HG03565 (cell line): Measurements from ENCODE around the gene ANKRD65.
"Not testable (repeated sequence)": the region's sequence is repeated elsewhere in the genome, so short reads cannot be mapped to it uniquely, and the experiment has no call there.

Source experiments
- ATAC-seq: cut with Tn5 transposase; IDR thresholded peaks from one replicate; pipeline ENCODE4 v1.9.1; 2021; ENCODE audit warnings: mild to moderate bottlenecking, moderate library complexity; ENCODE audit not compliant: unreplicated experiment

The ANKRD65 gene

GRCh38 chr1:1399187-1399871 is 21.7 kb downstream of the ANKRD65 start, which contains the start of gene CCNL2:
Gene CCNL2, minus strand, starts transcription at chr1:1399335. Its CDS starts 29 bp downstream, at chr1:1399306.
- peak; percentile 87 for ATAC-seq

DNA sequence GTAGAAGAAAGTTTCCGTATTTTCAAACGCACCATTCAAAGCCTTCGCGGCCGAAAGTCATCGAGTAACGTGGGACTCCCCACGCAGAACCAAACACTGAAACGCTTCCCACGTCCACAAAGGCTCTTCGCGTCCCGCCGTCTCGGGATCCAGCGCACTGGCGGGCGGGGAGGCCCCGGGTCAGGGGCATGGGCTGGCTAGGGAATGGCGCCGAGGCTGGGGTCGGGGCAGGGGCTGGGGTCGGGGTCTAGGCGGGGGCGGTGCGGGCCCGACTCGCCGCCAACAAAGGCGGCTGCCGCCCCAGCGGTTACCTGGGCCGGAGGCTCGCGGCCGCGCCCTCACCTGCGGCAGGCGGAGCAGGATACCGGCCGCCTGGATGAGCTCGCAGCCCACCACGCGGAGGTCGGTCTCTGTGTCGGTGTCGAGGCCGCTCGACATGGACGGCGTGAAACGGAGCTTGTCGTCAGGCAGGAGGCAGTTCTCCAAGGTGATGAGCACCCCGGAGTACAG is 22.3 kb downstream of the ANKRD65 start:
- ATAC-seq: peak; percentile 15

- no peak for ATAC-seq
Measured at GRCh38 chr1:1397839-1398523, 23.1 kb downstream of the ANKRD65 start.

DNA sequence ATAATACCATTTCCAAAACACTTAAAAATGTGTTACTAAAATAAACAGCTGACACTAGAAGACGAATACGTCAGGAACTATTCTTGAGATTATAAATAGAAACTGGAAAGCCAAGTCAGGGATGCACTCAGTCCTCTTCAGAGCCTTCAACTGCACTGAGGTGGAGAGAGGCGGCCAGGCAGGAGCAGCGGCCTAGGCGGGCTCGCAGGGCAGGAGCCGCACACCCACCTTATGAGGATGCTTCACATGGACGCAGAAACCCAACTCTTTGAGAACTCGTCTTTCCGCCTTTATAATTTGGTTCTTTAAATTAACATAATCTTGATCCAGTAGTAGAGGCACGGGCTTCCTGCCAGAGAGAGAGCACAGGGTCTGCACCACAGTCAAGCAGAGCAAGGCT is 25.9 kb downstream of the ANKRD65 start:
- ATAC-seq: no peak

DNA sequence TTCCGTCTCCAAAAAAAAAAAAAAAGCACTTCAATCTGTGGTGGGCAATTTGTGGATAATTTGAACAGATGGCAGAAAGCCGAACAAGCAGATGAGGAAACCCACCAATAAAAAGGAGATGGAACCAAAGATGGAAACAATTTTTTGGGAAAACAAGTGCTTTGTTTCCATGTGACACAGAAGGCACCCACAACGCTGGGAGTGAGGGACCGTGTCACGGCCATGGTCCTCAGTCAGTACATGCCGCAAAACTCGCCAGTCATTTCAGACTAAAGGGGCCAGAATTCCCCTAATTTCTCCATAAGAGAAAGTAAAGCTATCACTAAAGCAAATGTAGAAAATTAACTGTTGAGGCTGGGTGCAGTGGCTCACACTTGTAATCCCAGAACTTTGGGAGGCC is 27.0 kb downstream of the ANKRD65 start:
- ATAC-seq: no peak

- no peak for ATAC-seq
Measured at GRCh38 chr1:1393428-1393827, 27.6 kb downstream of the ANKRD65 start.

GRCh38 chr1:1393014-1393413 is 28.1 kb downstream of the ANKRD65 start:
- ATAC-seq: no peak

DNA sequence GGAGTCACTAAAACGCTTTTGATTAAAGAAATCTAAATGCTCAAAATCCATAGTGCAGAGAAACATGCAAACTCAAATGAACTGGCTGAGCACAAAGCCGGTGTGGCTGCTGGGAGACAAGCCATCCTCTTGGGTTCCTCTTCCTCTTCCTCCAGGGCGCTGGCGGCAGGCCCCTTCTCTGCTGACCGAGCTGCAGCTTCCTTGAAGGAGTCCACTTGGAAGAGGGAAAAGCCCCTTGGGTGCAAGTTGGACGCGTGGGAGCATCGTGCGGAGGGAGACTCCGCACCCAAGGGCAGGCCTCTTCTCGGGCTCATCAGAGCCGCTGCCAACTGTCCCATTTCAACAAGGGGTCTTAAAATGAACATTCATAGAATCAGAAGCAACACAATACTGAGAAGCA is 29.9 kb downstream of the ANKRD65 start:
- no peak for ATAC-seq

- ATAC-seq: no peak
Measured at GRCh38 chr1:1390675-1391074, 30.4 kb downstream of the ANKRD65 start.

DNA sequence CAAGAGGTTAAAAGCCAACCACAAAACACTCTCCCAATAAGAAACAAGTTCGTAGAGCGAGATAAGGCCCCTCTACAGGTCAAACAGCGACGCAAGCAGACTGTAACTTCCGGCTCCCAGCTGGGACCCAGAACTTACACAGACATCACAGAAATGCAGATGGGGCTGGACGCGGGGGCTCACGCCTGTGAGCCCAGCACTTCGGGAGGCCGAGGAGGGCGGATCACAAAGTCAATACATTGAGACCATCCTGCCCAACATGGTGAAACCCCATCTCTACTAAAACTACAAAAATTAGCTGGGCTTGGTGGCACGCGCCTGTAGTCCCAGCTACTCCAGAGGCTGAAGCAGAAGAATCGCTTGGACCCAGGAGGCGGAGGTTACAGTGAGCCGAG is 33.0 kb downstream of the ANKRD65 start:
- ATAC-seq: no peak

DNA sequence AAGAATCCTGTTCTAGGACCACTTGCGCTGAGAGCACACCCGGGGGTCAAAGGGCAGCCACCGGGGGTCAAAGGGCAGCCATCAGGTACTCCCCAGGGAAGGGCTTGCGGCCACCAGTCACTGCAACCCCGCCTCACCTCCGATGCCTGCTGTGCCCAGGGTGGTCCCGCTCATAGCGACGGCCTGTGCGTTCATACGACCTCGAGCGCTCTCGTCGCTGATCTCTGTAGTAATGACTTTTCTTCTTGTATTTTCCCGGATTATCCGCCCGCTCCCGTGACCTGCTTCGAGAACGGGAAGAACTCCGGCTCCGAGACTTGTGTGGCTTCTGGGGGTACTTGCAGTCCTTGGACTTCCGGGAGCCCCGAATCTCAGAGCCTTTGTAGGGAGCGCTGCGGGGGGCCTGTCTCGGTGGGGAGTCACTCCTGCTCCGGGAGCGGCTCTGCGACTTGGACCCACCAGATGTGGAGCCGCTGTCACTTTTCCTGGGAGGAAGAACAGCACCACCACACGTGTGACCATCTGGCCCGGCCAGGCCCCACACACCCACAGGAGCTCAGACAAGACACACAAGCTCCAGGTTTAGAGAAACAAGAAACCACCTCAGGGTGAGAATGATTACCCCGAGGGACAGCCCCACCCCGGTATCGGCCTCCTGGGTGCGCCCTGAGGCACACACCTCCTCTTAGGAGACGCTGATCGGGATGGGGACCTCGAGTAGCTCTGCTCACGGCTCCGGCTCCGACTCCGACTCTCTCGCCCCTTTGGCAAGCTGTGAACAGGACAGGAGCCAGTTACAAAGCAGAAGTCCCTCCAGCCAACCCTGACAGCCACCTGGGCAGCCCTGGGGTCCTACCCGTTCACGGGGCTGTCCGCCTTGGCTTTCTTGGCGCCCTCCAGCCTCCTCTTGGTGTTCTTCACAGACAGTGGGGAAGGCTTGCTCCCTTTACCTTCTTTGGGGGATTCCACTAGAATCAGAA is 33.7 kb downstream of the ANKRD65 start:
- no peak for ATAC-seq

DNA sequence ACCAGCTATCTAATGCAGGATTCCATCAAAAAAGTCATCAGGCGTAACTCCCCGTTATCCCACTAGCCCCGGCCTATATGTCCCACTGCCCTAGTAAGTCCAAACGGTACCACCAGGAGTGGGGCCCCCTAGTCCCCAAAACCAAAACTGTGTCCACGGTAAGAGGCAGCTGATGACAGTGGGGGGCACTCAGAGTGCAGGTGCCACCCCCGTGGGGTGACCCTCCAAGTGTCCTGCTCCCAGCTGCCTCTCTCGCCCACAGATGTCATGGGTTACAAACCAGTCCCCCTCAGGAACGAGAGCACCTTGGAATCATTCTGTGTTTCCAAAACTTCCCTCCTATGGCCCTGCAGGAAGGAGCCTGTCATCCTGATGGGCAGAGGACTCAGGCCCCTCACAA is 35.1 kb downstream of the ANKRD65 start:
- no peak for ATAC-seq

DNA sequence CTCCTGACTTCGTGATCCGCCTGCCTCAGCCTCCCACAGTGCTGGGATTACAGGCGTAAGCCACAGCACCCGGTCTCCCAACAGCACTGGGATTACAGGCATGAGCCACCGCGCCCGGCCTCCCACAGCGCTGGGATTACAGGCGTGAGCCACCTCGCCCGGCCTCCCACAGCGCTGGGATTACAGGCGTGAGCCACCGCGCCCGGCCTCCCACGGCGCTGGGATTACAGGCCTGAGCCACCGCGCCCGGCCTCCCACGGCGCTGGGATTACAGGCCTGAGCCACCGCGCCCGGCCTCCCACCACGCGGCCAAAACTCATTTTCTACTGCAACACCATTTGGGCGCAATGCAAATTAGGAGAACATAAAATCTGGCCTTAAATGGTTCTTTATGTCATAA is 35.7 kb downstream of the ANKRD65 start:
- not testable (repeated sequence) for ATAC-seq

GRCh38 chr1:1381294-1381693 is 39.8 kb downstream of the ANKRD65 start:
- no peak for ATAC-seq

GRCh38 chr1:1380860-1381259 is 40.2 kb downstream of the ANKRD65 start:
- no peak for ATAC-seq

GRCh38 chr1:1377540-1378205 is 43.4 kb downstream of the ANKRD65 start:
- no peak for ATAC-seq

GRCh38 chr1:1376551-1377226 is 44.4 kb downstream of the ANKRD65 start:
- ATAC-seq: no peak

- peak; percentile 86 for ATAC-seq
Measured at GRCh38 chr1:1374929-1375662, 46.0 kb downstream of the ANKRD65 start, which contains the start of gene AURKAIP1. Gene AURKAIP1, minus strand, starts transcription at chr1:1375207. Its CDS starts 451 bp downstream, at chr1:1374756.

DNA sequence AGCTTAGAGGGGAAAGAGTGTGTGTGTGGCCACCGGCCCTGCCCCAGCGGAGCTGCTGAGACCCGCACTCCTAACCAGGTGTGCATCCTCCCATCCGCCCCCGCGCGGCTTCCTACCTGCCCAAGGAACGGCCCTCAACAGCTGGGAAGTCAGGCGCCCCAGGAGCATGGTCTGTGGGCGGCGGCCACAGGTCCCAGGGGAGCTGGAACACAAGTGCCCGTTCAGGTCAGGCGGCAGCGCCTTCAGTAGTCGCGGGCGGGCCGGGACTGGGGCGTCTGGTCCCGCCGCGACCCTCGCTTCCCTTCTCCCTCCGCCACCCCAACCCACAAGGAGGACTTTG is 46.5 kb downstream of the ANKRD65 start:
- ATAC-seq: peak; percentile 1
